Suppressor macrophage treated with lipopolysaccharide for 4 hours (primary cell): ENCODE data around the gene VTA1.
"Not testable (repeated sequence)": the region's sequence is repeated elsewhere in the genome, so short reads cannot be mapped to it uniquely, and the experiment has no call there.

Experiments used
- DNase-seq: peaks from one replicate; pipeline ENCODE4 v3.0.0-alpha.2; 2020

The VTA1 gene

DNA sequence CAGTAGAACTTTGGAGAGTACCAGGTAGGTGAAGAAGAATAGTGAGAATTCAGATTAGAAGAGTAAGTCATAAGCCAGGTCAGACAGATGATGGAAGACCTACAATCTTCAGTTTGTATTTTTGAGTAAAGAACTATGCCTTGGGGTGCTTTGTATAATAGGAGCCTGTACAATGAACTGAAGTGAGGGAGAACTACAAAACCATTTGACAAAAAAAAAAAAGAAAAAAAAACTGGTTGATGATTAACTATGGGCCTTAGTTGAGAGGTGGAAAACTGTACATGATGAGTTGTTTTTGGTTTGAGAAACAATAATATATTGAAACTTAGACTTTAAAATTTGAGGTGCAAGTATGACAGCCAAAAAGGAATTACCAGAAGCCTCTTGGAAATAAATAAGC lies 25.7 kb downstream of the VTA1 start:
- no peak for DNase-seq

DNA sequence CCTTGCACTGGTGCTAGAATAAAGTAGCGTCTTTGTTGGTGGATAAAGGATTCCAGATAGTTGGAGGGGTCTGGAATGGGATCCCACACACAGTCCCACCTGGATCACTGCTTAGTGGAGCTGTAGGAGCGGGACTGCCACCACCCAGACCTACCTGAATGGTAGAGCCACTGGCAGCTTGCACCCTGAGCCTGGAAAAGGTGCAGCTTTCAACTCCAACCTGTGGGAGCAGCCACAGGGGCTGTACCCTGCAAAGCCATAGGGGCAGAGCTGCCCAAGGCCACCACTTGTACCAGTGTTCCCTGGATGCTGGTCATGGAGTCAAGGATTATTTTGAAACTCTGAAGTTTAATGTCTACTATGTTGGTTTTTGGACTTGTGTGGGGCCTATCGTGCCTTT lies 26.9 kb downstream of the VTA1 start:
- DNase-seq, result no peak

DNA sequence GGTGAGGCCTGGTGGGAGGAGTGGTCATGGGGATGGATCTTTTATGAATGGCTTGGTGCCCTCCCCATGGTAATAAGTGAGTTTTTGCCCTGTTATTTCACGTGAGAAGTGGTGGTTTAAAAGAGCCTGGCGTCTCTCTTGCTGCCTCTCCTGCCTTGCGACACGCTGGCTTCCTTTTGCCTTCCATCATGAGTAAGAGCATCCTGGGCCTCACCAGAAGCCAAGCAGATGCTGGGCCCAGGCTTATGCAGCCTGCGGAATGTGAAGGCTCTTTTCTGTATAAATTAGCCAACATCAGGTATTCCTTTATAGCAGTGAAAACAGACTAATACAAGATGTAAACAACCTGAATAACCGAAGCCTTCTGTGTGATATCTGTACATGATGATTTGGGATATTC lies 27.6 kb downstream of the VTA1 start:
- DNase-seq, result no peak

DNA sequence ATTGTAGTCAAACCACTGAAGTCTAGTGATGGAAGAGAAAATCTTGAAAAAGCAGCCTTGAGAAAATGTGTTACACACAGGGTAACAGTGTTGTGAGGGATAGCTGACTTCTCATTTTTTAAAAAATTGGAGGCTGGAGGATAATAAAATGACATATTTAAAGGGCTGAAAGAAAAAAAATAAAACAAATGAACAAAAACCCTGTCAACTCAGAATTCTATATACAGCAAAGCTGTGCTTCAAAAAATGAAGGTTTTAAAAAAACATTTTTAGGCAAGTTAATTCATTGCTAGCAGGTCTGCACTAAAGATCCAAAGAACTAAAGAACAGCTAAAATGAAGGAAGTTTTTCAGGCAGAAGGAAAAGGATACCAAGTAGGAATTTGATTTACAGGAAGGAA lies 31.1 kb downstream of the VTA1 start:
- no peak for DNase-seq

DNA sequence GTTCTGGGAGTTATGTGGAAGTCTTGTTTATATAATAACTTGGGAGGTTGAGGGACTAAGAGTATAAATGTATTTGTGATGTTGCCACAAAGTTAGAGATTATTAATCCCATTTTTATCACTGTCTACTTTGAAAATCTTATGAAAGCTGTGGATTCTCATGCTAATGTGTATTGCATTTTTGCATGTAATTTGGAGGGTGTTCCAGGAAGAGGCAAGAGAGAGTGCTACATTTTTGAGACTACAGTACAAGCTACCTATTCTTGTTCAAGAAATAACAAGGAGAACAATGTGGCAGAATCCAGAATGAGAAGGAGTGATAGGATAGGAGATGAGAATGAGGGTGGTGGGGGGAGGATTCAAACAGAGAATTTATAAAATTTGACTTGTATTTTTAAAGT lies 34.9 kb downstream of the VTA1 start:
- DNase-seq, result no peak

DNA sequence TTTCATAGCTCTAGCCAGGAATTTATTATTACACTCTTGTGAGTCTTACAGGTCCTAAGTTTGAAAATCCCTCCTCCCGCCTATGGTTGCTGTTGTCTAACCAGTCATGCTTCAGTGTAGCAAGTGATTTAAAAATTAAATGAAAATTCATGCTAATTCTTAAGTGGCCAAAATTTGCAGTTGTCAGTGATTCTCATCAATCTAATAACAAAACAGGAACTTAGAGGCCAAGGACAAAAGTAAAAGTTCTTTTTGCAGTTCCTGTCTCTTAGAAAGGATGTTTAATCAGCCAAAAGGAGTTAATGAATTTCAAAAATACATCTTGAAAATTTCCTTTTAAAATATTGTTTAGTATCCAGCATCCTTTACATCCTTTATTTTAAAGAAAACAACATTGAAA lies 36.3 kb downstream of the VTA1 start:
- DNase-seq, result peak; percentile 5

DNA sequence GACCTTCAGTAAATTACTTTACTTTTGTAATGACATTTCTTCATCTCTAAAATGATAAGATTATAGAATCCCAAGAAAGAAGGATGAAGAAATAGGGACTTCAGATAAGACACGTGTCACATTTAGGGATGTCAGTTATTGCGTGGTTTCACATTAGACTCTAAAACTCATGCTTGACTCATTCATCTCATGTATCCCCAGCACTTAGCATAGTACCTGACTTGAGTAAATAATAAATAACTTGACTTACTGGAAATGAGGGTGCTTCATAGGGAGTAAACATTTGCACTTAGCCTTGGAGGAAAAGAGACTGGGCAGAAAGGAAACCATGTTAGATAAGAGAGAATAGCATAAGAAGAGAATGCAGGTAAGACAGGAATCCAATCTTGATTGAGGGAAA lies 37.2 kb downstream of the VTA1 start:
- DNase-seq, result no peak

DNA sequence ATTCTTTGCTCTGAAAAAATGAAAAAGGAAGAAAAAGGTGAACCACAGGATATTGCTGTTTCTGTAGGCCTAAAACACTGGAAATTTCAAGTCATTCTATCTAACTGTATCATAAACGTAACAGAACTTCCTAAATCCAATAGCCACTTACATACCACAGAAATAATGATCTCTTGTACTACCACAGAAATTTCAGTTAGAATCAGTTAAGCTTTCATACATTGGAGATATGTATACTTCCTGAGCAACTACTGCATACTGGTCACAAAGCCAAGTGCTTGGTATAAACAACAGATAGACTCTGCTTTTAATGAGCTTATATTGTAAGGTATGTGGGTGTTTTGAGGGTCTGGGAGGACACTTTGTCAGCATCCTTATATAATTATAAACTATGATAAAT lies 38.6 kb downstream of the VTA1 start:
- DNase-seq, result no peak

DNA sequence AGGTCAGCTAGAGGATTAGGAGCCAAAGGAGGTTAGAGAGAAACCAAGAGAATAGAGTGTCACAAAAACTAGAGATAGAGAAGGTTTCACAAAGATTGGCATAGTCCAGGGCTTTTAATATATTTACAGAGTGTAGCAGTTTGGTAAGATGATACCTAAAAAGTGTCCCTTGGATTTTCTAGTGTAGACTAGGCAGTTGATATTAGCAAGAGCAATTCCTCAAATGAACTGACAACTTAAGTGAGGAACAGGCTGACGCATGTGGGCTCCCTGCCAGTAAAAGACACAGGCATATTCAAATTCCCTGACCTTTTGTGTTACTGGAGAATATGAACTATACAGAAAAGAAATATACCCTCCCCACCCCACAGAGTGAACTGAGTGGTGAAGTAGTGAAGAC lies 40.1 kb downstream of the VTA1 start:
- DNase-seq, result no peak

DNA sequence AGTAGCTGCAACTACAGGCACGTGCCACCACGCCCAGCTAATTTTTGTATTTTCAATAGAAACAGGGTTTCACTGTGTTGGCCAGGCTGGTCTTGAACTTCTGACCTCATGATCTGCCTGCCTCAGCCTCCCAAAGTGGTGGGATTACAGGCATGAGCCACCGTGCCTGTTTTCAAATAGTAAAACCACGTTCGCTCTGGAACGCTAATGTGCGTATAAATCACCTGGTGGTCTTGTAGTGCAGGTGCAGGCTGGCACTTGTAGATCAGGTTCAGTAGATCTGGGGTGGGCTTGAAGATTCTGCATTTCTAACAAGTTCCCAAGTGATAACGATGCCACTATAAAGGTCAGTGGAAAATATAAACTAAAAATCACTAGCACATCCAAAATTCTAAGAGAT lies 41.3 kb downstream of the VTA1 start:
- not testable (repeated sequence) for DNase-seq

DNA sequence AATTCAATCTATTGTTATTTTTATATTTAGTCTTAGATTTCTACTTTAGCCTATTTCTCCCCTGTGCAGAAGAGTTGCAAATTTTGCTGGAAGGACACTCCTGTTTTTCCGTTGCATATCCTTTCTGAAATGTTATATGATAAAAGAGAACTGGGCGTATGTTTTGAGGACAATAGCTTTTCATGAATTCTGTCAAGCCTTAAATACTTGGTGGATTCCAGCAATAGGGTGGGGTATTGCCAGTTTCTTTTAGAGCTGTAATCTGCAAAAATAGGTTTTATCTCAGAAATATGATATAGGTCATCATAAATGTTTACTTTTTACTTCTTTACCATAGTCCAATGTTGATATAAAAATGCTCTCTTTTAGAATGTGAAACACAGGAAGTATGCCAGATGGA lies 42.0 kb downstream of the VTA1 start:
- DNase-seq, result no peak

DNA sequence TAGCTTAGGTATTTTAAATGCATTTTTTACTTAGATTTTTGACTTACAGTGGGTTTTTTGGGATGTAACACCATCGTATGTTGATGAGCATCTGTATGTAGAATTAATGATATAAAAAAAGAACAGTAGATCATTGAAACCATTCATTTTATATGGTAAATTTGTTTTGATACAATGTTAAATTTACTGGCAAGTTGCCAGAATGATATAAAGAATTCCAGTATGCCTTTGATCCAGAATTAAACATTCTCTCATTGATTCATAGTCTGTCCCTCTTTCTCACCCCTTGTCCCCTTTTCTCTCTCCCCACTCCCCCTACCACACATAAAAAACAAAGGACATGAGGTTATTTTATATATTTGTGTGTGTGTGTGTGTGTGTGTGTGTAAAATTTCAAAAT lies 45.3 kb downstream of the VTA1 start:
- no peak for DNase-seq

DNA sequence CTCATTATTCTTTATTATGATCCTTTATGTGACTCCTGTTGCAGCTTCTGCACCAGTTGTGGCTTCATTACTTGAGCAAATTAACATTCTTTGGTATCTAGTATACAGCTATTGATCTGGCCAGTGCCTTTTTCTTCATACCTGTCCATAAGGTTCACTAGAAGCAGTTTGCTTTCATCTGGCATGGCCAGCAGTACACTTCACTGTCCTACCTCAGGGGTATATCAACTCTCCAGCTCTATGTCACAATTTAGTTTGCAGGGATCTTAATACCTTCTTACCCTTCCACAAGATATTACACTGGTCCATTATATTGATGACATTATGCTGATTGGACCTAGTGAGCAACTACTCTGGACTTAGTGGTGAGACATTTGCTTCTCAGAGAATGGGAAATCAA lies 46.6 kb downstream of the VTA1 start:
- no peak for DNase-seq

DNA sequence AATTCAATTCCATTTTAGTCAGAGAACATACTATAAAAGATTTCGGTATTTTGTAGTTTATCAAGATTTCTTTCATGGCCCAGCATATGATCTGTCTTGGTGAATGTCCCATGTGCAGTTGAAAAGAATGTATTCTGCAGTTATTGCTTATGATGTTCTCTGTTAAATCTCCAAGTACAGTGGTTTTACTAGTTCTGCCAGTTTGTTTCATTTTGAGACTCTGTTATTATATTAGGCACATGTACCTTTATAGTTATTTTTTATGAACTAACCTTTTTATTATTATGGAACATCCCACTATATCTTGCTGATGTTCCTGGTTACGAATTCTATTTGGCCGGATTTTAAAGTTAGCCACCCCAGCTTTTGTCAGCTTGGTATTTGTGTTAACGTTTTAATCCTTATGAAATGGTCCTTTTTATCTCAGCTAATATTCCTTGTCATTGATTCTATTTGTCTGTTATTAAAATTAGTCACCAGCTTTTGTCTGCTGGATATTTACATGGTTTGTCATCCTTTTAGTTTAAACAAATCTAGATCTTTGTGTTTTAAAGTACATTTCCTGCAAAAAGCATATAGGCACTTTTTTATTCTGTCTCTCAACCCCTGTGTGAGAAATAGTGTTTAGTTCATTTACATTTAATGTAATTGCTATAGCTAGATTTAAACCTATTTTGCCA lies 48.9 kb downstream of the VTA1 start:
- no peak for DNase-seq

DNA sequence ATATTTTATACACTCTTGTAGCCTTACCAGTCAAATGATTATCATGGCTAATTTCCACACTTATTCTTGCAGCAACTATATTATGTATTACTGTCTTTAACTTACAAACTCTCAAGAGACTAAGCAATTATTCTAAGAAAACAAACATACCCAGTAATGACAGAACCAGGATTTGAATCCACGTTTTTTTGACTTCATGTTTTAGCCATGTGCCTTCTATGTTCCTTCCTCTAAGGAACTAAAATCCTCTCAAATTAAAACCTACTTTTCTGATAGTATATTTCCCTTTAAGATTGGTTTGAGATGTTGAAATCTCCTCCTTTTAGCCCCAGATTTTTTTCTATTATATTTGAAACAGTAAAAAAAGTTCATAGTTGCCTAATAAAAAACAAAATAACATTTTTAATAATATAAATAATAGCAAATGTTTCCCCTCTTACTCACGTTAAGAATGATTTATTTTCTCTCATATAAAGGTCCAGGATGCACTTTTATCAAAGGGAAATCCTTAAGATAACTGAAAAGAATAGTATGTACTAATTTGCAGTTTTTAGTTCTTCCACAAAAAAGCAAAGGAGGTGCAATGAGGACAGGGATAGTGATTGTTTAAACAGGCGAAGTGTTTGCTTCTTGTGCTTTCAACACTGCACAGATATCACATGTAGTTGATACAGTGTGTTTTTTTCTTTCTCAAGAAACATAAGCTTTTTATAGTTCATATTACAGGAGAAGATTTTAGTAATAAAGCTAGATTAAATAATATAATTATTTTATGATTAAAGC lies 54.0 kb downstream of the VTA1 start:
- no peak for DNase-seq

DNA sequence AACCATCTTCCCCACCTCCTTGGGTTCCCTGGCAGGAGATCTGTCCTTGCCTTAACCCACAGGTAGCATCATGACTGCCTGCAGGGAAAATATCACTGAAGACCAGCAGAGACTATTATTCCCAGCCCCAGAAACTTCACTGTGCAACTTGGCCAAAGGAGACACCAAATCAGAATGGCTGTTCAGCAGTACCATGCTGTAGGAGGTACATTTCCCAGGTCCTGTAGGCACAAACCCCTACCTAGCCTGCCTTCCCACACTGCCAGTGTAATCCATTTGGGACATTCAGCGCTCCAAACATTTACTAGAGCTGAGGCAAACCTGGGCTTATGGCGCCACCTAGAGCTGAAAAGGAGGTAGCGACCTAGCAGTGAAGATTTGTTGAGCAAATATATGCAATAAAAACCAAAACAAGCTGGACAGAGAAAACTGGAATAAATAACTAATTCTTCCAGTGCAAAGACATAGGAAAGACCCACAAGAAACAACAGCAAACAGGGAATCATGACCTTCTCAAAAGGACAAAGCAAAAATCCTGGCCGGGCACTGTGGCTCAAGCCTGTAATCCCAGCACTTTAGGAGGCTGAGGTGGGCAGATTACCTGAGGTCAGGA lies 60.3 kb downstream of the VTA1 start:
- peak; percentile 18 for DNase-seq

DNA sequence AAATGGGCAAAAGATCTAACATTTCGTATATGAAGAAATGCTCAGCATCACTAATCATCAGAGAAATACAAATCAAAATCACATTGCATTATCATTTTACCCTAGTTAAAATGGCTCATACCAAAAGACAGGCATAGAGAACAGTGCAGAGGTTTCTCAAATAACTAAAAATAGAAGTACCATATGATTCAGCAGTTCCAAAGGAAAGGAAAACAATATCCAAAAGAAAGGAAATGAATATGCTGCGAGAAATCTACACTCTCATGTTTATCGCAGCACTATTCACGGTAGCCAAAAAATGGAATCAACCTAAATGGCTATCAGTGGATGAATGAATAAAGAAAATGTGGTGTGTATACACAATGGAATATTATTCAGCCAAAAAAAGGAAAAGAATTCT lies 63.5 kb downstream of the VTA1 start:
- DNase-seq, result no peak

DNA sequence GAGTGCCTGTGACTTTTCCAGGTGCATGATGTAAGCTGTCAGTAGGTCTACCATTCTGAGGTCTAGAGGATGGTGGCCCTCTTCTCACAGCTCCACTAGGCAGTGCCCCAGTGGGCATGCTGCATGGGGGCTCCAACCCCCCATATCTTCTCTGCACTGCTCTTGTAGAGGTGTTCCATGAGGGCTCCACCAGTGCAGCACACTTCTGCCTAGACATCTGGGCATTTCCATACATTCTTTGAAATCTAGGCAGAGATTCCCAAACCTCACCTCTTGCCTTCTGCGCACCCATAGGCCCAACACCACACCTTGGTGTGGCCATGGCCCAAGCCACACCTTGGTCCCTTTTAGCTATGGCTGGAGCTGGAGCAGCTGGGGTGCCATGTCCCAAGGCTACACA lies 66.3 kb downstream of the VTA1 start:
- DNase-seq, result no peak

DNA sequence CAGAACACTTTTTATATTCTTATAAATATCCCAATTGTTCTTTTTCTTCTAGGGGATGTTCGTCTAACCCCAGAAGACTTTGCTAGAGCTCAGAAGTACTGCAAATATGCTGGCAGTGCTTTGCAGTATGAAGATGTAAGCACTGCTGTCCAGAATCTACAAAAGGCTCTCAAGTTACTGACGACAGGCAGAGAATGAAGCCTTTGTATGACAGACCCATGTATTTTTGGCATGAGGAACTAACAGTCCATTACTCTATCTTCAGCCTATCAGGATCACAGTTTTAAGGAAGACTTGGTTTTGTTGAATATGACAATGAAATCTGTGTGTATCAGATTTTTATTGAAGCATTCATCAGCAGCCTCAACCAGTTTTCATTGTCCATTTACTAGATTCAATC lies 71.4 kb downstream of the VTA1 start:
- DNase-seq, result no peak

DNA sequence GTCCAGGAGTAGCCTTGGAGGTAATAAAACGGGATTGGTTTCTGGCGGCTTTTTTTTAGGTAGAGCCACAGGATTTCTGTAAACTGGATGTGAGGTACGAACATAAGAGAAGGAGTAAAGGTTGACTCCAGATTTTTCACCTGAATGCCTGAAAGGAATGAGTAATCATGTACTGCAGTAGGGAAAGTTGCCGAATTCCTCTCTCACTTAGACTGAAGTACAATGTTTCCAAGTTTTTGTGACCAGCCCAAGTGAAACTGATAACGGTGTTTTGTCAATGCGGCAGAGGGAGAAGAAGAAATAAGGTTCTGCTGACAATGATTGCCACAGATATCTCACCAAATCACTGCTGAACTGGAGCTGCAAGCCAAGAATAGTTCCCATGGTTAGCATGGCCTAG lies 75.0 kb downstream of the VTA1 start:
- DNase-seq, result no peak

DNA sequence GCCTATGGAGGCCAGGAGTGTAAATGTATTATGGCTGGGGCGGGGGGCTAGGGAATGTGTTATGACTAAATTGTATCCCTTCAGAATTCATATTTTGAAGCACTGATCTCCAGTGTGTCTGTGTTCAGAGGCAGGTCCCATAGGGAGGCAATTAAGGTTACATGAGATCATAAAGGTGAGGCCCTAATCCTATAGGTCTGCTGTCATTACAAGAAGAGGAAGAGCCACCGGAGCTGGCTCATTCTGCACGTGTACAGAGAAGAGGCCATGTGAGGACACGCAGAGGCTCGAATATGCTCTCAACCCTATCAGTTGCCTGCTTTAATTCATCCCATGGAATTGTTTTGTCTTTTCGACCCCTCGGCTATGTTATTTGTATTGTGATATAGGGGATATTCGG lies 76.9 kb downstream of the VTA1 start:
- DNase-seq, result no peak

DNA sequence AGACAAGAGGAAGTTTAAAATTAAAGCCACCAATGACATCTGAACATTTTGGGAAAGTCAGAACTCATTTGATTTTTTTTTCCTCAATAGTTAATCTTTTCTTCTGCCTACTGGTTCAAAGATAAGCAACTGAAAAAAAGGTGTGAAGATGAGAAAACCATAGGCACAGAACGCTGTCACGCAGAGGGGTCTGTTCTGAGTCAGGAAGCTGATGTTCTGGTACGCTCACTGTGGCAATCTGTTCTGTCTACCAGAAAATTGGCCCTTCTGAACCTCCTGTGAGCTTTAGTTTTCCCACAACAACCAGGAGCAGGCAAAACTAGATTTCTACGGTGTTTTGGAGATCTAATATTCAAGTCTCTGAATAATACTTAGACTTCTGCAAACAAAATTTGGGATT lies 78.1 kb downstream of the VTA1 start:
- DNase-seq, result no peak

DNA sequence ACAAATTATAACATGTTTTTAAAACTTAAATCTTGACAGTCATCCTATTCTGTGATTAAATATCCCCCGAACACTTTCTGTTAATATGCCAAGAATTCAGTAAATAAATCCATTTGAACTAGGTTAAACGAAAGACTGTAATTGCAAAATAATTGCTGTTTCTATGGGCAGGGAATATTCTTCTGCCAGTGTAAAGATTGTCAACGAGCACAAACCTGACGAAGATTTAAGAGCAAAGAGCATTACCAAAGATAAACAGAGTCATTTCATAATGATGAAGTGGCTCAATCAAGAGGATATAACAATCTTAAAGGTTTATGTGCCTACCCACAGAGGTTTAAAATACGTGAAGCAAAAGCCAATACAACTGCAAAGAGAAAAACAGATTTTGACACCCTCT lies 78.5 kb downstream of the VTA1 start:
- no peak for DNase-seq

DNA sequence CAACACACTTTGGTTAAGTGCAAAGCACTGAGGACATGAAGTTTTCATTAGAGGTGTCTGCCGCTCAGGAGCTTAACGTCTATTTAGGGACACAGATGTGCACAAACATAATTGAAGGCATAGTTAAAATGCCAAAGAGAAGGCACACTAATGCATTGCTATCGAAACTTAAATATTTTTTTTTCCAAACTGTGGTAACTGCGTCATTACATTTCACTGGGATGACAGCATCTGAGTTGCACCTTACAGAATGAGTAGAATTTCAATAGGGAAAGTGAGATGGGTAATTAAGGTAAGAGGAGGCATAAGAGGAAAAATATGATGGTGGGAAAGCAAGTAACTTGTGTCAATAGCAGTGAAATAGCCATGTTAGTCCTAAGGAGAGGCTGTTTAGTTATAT lies 79.7 kb downstream of the VTA1 start:
- no peak for DNase-seq
